HL-60 (cell line): ENCODE data around the gene PHLDA2.

ENCODE experiments used
- DNase-seq, 2 experiments: peaks; one replicate each; pipeline ENCODE4 v3.0.0-alpha.2; 2010 to 2020; ENCODE audit warnings: low read depth in 1 of 2, low spot score in 1 of 2
- H3K27ac ChIP-seq: fragments of 250-450 bp; sonication (Bioruptor Pico); replicated peaks from 2 replicates; pipeline ENCODE4 v1.5.1; 2020; ENCODE audit warnings: mild to moderate bottlenecking, moderate library complexity
- H3K27me3 ChIP-seq: fragments of 250-450 bp; sonication (Bioruptor Pico); 2 replicates; pipeline ENCODE4 v1.5.1; 2021; ENCODE audit warnings: mild to moderate bottlenecking, moderate library complexity; ENCODE audit not compliant: insufficient read depth, poor library complexity, severe bottlenecking
- H3K4me3 ChIP-seq: replicated peaks from 2 replicates; pipeline ENCODE4 v1.5.1; 2011; ENCODE audit warnings: mild to moderate bottlenecking, control low read depth, low read length; ENCODE audit not compliant: insufficient read depth
- GABPA ChIP-seq: IDR thresholded peaks from 2 replicates; pipeline ENCODE4 v1.6.1; 2012; ENCODE audit warnings: low read depth
- POLR2AphosphoS5 ChIP-seq: IDR thresholded peaks from 2 replicates; pipeline ENCODE4 v1.6.1; 2012; ENCODE audit warnings: low read depth
- SPI1 ChIP-seq: IDR thresholded peaks from 2 replicates; pipeline ENCODE4 v1.6.1; 2012; ENCODE audit warnings: low read depth, mild to moderate bottlenecking, borderline replicate concordance
- TF ChIP-seq, protein P1 (sequence below): IDR thresholded peaks from one replicate; pipeline ENCODE4 v1.5.1; 2011; ENCODE audit warnings: low read length, control low read depth, inconsistent platforms; ENCODE audit not compliant: insufficient read depth
- TF ChIP-seq, protein P2 (sequence below): IDR thresholded peaks from 2 replicates; pipeline ENCODE4 v1.6.1; 2012; ENCODE audit warnings: low read depth; ENCODE audit not compliant: insufficient replicate concordance

PHLDA2 gene

GRCh38 chr11:2952290-2952689 is 23.1 kb upstream of the PHLDA2 start:
- no peak for DNase-seq
- H3K4me3 ChIP-seq: no peak overlapping the region
- H3K27ac ChIP-seq: no peak overlapping the region
- H3K27me3 ChIP-seq: no peaks in the 10 kb centered on the region
- TF ChIP-seq GABPA: no peak
- TF ChIP-seq, protein P1, sequence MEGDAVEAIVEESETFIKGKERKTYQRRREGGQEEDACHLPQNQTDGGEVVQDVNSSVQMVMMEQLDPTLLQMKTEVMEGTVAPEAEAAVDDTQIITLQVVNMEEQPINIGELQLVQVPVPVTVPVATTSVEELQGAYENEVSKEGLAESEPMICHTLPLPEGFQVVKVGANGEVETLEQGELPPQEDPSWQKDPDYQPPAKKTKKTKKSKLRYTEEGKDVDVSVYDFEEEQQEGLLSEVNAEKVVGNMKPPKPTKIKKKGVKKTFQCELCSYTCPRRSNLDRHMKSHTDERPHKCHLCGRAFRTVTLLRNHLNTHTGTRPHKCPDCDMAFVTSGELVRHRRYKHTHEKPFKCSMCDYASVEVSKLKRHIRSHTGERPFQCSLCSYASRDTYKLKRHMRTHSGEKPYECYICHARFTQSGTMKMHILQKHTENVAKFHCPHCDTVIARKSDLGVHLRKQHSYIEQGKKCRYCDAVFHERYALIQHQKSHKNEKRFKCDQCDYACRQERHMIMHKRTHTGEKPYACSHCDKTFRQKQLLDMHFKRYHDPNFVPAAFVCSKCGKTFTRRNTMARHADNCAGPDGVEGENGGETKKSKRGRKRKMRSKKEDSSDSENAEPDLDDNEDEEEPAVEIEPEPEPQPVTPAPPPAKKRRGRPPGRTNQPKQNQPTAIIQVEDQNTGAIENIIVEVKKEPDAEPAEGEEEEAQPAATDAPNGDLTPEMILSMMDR: no peak
- TF ChIP-seq SPI1: no peak
- no peak for TF ChIP-seq POLR2AphosphoS5
- TF ChIP-seq, protein P2, sequence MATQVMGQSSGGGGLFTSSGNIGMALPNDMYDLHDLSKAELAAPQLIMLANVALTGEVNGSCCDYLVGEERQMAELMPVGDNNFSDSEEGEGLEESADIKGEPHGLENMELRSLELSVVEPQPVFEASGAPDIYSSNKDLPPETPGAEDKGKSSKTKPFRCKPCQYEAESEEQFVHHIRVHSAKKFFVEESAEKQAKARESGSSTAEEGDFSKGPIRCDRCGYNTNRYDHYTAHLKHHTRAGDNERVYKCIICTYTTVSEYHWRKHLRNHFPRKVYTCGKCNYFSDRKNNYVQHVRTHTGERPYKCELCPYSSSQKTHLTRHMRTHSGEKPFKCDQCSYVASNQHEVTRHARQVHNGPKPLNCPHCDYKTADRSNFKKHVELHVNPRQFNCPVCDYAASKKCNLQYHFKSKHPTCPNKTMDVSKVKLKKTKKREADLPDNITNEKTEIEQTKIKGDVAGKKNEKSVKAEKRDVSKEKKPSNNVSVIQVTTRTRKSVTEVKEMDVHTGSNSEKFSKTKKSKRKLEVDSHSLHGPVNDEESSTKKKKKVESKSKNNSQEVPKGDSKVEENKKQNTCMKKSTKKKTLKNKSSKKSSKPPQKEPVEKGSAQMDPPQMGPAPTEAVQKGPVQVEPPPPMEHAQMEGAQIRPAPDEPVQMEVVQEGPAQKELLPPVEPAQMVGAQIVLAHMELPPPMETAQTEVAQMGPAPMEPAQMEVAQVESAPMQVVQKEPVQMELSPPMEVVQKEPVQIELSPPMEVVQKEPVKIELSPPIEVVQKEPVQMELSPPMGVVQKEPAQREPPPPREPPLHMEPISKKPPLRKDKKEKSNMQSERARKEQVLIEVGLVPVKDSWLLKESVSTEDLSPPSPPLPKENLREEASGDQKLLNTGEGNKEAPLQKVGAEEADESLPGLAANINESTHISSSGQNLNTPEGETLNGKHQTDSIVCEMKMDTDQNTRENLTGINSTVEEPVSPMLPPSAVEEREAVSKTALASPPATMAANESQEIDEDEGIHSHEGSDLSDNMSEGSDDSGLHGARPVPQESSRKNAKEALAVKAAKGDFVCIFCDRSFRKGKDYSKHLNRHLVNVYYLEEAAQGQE: no peak

DNA sequence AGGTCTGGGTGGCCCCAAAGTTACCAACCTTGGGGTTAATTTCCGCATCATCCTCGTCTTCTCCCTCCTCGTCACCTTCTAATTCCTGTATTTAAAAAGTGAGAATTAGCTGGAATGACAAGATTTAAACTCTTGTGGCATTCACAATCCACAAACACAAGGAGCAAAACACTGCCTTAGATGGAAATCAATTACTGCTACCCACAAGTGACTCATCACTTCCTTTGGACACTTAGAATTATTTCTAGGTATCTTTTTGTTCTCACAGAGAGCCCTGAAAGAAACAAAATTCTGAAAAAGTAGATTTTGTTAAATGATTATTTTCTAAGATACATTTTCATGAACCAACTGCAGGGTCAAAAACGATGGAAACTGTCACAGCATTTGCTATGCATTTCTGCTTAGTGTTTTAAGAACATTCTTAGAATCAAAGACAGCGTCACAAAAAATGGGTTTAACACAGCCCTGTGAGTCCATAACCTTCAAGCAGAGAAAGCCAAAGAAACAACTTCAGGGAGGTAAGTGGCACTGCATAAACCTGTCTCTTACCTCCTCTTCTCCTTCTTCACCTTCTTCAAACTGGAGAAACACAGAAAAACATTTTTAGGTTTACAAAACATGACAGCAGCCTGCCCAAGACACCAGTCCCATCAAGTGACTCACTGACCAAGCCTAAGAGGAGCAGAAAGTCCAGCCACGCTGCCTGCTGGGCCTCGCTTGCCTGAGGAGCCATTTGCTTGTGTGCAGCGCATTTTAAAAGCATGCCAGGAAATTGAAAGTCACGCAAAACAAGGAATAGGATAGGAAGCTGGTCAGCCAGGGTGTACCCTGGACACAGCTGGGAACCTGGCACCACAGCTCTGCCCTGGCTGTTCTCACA is 22.3 kb upstream of the PHLDA2 start:
- no peak for DNase-seq
- no peaks in the 10 kb centered on the region for H3K27me3 ChIP-seq
- H3K27ac ChIP-seq: no peak overlapping the region
- no peak overlapping the region for H3K4me3 ChIP-seq
- no peak for TF ChIP-seq POLR2AphosphoS5
- TF ChIP-seq, protein P2: no peak
- TF ChIP-seq, protein P1: no peak
- no peak for TF ChIP-seq GABPA
- no peak for TF ChIP-seq SPI1

GRCh38 chr11:2950825-2951224 is 21.6 kb upstream of the PHLDA2 start:
- no peak overlapping the region for H3K27ac ChIP-seq
- no peak overlapping the region for H3K4me3 ChIP-seq
- no peak for DNase-seq

More at GRCh38 chr11:2950825-2951224, 21.6 kb upstream of the PHLDA2 start:
- TF ChIP-seq GABPA: no peak
- TF ChIP-seq, protein P2: no peak
- TF ChIP-seq, protein P1: no peak
- no peak for TF ChIP-seq POLR2AphosphoS5
- no peak for TF ChIP-seq SPI1
- H3K27me3 ChIP-seq: no peaks in the 10 kb centered on the region
